HG02678 (cell line): ENCODE measurements around the gene RERG.
A peak's percentile ranks its signal among the peaks of the same experiment; 100 is the strongest.

Experiments used
- ATAC-seq: cut with Tn5 transposase; IDR thresholded peaks from one replicate; pipeline ENCODE4 v1.9.1; 2021; ENCODE audit warnings: mild to moderate bottlenecking, moderate library complexity; ENCODE audit not compliant: unreplicated experiment

The RERG gene

DNA sequence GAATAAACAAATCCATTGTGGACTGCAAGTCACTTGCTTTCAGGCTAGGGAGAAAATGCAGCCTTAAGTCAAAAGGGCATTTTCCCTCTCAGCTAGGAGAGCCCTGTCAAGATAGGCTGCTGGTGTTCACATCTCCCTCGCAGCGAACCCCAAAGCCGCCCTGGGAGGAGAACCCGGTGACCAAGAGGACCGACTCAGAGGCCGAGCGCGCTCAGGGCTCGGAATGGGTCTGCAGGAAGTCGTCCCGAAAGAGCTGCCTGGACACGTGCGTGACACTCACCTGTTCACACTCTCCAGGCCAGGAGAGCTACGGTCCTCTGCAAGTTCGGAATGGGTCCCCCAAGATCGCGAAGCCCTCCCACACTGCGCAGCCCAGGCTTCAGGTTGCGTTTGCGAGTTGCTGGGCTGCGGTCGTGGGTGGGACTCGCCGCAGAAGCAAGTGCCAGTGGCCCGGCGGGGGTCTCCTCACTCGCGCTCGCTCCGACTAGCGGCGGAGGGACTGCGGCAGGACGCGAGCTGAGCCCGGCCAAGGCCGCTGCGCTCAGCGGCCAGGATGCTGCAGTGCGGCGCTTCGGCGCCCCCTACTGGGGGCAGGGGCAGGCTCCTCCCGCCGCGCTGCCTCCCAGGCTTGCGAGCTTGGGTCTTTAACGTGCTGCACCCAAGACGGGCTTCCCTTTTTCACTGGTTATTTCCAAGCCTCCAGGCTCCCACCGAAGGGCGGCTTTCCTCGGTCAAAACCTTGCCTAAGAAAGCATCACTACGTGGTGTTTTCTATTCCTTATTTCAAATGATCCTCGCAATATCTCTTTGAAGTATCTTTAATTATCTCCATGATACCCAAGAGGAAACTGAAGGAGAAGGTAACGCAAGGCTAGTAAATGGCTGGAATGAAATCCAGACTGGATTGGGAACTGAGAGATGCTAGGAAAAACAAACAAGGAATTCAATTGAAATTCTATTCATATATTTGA, at the start of gene RERG:
Gene RERG, minus strand, starts transcription at position 503 of the 971 bp plus-strand sequence. CDS start 3,928 bp downstream, outside the sequence.
- ATAC-seq: peak; percentile 95

- no peak for ATAC-seq
Measured at GRCh38 chr12:15270591-15270990, 49.4 kb upstream of the RERG start.

GRCh38 chr12:15268927-15269552, 47.8 kb upstream of the RERG start:
- ATAC-seq: peak; percentile 82

GRCh38 chr12:15268309-15268708, 47.1 kb upstream of the RERG start:
- no peak for ATAC-seq

- ATAC-seq: no peak
Measured at GRCh38 chr12:15265875-15266274, 44.7 kb upstream of the RERG start.

- ATAC-seq: no peak
Measured at GRCh38 chr12:15256761-15257160, 35.5 kb upstream of the RERG start.

DNA sequence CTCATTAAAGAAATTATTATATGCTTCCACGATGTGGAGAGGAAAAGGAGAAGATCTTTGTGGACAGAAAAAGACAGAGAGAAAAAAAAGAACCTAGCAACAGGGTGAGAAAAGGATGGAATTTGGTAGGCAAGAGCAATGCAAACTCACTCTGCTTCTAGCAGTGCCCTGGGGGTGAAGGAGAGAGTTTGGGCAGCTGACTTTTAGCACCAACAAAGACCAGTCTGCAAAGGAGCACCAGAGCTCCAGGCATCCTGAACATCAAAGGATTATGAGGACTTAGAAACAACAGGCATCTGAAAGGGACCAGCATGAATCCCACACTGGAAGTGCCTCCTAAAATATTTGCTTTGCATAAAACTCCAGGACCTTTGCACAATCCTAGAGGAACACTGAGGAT, 32.8 kb upstream of the RERG start:
- ATAC-seq: no peak

DNA sequence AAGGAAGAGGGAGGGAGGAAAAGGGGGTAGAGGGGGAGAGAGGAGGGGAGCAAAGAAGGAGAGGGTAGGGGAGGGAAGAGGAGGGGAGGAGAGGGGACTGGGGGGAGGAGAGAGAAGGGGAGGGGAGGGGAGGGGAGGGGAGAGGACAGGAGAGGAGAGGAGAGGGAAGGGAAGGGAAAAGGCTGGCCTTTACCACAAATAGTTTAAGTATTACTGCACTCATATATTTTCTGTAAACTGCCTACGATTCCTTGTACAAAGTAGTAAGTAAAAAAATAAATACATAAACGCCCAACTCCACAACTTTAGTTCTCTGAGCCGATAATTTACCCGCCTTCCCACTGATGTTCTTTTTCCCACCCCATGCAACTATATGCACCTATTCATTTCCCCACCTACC, 23.7 kb upstream of the RERG start:
- no peak for ATAC-seq

DNA sequence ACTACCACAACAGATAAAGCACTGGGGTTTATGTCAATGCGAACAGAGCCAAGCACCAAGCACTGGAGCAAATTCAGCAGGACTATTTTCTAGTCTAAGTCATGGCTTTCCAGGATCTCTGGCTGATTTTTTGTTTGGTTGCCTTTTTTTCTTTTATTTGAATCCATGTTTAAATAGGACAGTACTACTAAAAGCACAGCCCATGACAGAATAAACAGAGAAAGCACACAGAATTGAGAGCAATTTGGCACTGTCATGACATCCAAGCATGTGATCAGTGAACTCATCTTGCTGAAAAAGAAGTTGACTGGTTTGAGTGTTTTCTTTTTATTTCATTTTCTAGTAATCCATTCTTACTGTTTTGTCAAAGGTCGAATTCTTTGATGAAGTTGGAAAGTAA, 23.1 kb upstream of the RERG start:
- no peak for ATAC-seq

- no peak for ATAC-seq
Measured at GRCh38 chr12:15243102-15243501, 21.9 kb upstream of the RERG start.

DNA sequence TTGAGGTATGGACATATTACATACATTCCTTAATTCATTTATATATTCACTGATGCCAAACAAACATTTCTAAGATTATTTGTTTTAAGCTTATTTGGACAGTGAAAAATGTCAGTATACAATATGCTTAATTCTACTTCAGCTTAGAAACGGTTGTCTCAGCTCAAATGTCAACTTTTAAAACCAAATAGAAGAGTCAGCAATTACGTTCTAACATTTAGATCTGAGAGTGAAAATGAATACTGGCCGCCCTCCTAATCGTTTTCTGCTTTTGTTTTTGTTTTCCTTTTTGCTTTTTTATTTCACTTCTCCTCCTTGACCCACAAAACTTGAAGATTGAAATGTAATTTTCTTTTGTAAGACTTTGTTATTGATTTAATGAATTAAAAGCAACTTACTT, 19.7 kb upstream of the RERG start:
- no peak for ATAC-seq

DNA sequence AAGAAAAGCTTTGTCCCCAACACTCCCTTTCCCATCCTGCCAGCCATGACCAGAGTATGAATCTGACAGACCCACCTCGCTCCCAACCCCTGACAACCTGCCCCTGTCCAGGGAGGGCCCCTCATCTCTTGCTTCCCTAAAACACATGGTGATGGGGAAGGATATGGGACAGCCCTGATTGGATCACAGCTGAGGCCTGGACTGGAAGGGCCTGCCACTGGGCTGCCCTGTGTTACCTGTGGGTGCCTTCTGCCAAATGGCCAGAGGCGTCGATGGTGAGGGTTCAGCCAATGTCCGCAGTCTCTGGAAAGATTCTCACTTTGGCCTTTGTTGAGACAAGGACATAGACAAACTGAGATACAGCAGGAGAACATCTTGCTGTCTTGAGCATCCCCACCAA, 13.3 kb upstream of the RERG start:
- no peak for ATAC-seq

DNA sequence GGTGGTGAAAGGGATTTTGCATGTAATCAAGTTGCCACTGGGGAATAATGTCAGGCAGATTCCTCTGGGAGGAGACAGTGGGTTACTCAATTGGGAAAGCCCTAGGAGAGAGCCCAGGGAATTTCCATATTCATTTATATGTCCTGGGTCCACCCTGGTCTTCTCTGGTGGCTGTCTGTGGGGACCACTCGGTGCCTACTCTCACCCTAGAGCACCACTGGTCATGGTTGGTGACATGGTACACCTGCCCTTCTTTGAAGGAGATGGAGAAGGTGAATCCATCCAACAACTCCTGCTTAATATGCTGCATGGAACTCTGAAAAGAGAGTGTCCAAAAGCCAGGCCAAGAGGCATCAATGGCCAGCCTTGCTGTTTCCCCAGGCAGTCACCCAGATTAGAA, 12.8 kb upstream of the RERG start:
- ATAC-seq: no peak

DNA sequence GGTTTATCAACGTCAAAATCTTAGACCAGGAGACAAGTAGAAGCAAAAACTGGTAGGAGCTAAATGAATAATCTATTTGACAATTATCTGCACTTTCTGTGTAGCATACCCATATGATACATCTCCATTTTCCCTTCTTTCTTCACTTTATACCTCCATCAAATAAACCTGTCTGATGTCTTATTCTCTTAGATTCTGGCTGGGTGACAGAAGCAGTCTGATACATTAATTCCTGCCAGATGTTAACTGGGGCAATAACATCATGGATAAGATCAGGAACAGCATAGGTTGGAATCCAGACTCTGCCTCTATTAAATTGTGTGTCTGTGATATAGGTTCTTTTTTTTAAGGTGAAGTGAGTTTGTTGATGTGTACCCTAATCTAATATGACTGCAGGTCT, 11.7 kb upstream of the RERG start:
- ATAC-seq: no peak

- ATAC-seq: no peak
Measured at GRCh38 chr12:15231493-15231892, 10.3 kb upstream of the RERG start.

DNA sequence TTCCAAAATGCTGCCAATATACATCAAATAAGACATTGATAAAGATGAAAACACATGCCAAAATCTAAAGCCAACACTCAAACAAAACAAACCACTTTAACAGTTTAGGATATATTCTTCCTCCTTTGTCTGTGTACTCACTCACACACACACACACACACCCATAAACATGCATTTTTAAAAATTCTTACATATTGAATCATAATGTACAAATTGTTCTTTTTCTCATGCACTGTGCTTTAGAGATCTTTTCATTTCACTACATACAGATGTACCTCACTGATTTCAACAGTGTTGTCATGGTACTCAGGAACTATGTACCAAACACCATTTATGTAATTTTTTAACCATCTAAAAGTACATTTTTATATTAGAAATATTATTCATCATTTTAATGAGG, 9.5 kb upstream of the RERG start:
- ATAC-seq: no peak

GRCh38 chr12:15230137-15230536, 8.9 kb upstream of the RERG start:
- ATAC-seq: no peak

GRCh38 chr12:15227004-15227679, 5.9 kb upstream of the RERG start:
- no peak for ATAC-seq

- peak; percentile 47 for ATAC-seq
Measured at GRCh38 chr12:15225863-15226218, 4.6 kb upstream of the RERG start.

DNA sequence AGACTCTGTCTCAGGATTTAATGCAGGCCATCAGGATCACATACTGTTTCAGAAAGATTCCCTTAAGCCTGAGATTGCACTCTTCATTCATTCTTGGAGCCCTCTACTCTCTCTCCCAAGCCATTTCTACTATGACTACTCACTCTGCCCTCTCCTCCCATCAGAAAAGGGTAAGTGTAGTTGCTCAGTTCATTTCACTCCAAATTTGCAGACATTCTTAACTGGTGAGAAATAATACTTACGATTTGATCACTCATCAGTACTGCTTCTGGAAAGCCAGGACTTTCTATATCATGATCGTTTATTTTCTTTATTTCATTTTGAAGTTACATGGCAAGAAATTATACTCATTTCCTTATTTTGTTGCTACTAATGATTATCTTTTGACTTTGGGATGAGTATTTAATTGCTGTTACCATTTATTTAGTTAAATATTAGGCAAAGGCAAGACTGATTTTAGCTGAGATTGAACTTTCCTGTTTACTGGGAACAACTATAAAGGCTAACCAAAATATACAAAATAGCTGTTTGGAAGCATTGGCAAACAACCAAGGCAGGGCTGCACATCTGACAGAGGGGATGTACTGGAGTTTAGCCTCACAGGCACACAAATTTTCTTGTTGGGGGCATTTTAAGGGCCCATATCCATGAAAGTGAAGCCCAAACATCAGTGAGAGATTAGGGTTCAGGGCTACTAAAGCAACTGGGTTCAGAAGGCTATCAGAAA, 4.1 kb upstream of the RERG start:
- peak; percentile 5 for ATAC-seq

GRCh38 chr12:15222219-15222618, 1.0 kb upstream of the RERG start:
- ATAC-seq: no peak
